Peyer's patch (tissue), 4 donors: Measurements from ENCODE around the gene MIOS.

Source experiments
- CTCF ChIP-seq, 6 experiments: fragments of 450-650 bp in 4 of 6; fragments of 200-600 bp in 2 of 6; sonication (generic) in 1 of 6; IDR thresholded peaks; one replicate each; pipeline ENCODE4 v1.5.1; 2017 to 2019; ENCODE audit warnings: antibody characterized with exemption in 6 of 6, mild to moderate bottlenecking in 3 of 6, moderate library complexity in 1 of 6
- POLR2A ChIP-seq, 2 donors: fragments of 450-650 bp; IDR thresholded peaks; one replicate each; pipeline ENCODE4 v1.5.1; 2017; ENCODE audit warnings: antibody characterized with exemption in 2 of 2, mild to moderate bottlenecking in 2 of 2, moderate library complexity in 2 of 2

- TF ChIP-seq POLR2A (IDR thresholded peaks at IDR 0.05), result no peak
- no peak for TF ChIP-seq CTCF (IDR thresholded peaks at IDR 0.05)
These were observed 40.7 kb upstream of the MIOS start for GRCh38 chr7:7526006-7526405.
